Neutrophil (primary cell): Measurements from ENCODE around the gene WDTC1.
A peak's percentile ranks its signal among the peaks of the same experiment; 100 is the strongest.

Experiments used
- H3K27ac ChIP-seq: fragments of 200-600 bp; sonication (generic); 2 replicates; pipeline ENCODE4 v1.5.1; 2016; ENCODE audit warnings: mild to moderate bottlenecking, moderate library complexity
- H3K27me3 ChIP-seq: fragments of 200-600 bp; sonication (generic); 2 replicates; pipeline ENCODE4 v1.6.0; 2016; ENCODE audit warnings: mild to moderate bottlenecking
- H3K36me3 ChIP-seq: fragments of 200-600 bp; sonication (generic); 2 replicates; pipeline ENCODE4 v1.5.1; 2017
- H3K4me1 ChIP-seq, 2 experiments: fragments of 200-600 bp in 1 of 2; sonication (generic) in 1 of 2; 1 replicate in 1 of 2; 2 replicates in 1 of 2; pipeline versions ENCODE4 v1.5.1 to v1.6.1; 2013 to 2016; ENCODE audit warnings: low read depth in 1 of 2, low read length in 1 of 2, mild to moderate bottlenecking in 1 of 2, moderate library complexity in 1 of 2; ENCODE audit not compliant: control insufficient read depth in 1 of 2, insufficient read depth in 1 of 2
- H3K4me3 ChIP-seq, 2 experiments: fragments of 200-600 bp in 1 of 2; sonication (generic) in 1 of 2; 1 replicate in 1 of 2; 2 replicates in 1 of 2; pipeline ENCODE4 v1.5.1; 2013 to 2016; ENCODE audit warnings: low read depth in 1 of 2, low read length in 1 of 2, mild to moderate bottlenecking in 1 of 2, moderate library complexity in 1 of 2
- H3K9me3 ChIP-seq: fragments of 200-600 bp; sonication (generic); 2 replicates; pipeline ENCODE4 v1.5.1; 2016
- CTCF ChIP-seq: fragments of 200-600 bp; sonication (generic); IDR thresholded peaks from 2 replicates; pipeline ENCODE4 v1.5.1; 2016; ENCODE audit warnings: antibody characterized with exemption

Gene WDTC1

DNA sequence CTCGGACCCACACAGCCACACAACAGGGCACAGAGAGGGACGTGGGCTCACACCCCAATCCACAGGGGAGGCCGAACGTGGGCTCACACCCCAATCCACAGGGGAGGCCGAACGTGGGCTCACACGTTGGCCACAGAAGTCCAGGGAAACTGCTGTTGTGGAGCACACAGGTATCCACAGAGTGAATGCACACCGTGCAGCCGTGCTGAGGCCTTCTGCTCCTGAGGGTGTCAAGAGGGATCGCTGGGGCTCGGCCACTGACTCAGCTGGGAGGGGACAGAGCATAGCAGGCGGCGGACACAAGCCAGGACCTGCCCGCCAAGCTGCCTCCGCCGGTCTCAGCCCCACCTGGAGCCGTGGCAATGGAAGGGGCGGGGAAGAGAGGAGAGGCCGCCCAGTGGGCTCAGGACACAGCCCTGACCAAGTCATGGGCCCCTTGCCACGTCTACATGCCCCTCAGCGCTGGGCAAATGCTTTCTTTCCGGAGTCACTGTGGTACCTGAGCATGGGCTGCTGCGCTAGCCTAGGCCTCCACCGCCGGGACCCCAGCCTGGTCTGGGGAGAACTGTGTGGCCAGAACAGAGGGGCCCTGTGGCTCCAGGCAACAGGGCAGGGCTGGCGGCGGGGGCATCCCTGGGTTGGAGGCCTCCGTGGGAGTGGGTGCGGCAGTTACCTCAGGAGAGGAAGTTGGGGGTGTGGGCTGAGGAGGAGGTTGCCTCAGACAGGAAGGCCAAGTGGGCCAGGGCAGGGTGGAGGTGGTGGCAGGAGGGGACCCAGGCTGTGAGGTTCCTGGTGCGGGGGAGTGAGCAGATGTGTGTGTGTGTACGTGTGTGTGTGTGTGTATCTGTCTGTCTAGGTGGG lies 108.6 kb downstream of the WDTC1 start:
- Histone ChIP-seq H3K27me3 (no peaks in the 10 kb centered on the region), H3K36me3 (peaks cover 21% of the 10 kb centered on the region), H3K4me3 (peak overlapping the region; percentile 81 to 88), H3K9me3 (no peaks in the 10 kb centered on the region), H3K4me1 (peaks cover 61 to 62% of the 10 kb centered on the region in 2 experiments), H3K27ac (peak overlapping the region; percentile 99)
- TF ChIP-seq CTCF = no peak

DNA sequence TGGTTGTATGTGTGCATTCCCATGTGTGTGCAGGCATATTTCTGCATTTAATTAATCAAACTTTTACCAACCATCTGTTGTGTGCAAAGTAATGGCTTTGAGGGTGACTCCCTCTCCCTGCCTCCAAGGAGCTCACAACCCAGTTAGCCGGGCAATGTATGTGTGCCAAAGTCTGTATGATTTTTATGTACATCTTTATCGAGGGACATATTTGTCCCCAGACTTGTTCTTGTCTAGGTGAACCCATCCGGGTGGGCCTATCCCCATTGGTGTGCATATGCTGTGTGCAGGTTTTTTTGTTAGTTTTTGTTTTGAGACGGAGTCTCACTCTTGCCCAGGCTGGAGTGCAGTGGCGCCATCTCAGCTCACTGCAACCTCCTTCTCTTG lies 109.2 kb downstream of the WDTC1 start:
- H3K27ac ChIP-seq = peak overlapping the region; percentile 99
- peak overlapping the region; percentile 81 to 88 for H3K4me3 ChIP-seq
- TF ChIP-seq CTCF = no peak

GRCh38 chr1:27345272-27345671 lies 110.8 kb downstream of the WDTC1 start:
- H3K36me3 ChIP-seq = peaks cover 40% of the 10 kb centered on the region
- H3K27ac ChIP-seq = peak overlapping the region; percentile 55
- peaks cover 48 to 58% of the 10 kb centered on the region in 2 experiments for H3K4me1 ChIP-seq
- no peaks in the 10 kb centered on the region for H3K9me3 ChIP-seq
- no peaks in the 10 kb centered on the region for H3K27me3 ChIP-seq
- no peak for TF ChIP-seq CTCF
- no peak overlapping the region for H3K4me3 ChIP-seq

More for the DNA sequence above, 109.2 kb downstream of the WDTC1 start:
- H3K27me3 ChIP-seq = no peaks in the 10 kb centered on the region
- H3K4me1 ChIP-seq = peaks cover 61% of the 10 kb centered on the region in 2 experiments
- H3K36me3 ChIP-seq = peaks cover 24% of the 10 kb centered on the region
- H3K9me3 ChIP-seq = no peaks in the 10 kb centered on the region

DNA sequence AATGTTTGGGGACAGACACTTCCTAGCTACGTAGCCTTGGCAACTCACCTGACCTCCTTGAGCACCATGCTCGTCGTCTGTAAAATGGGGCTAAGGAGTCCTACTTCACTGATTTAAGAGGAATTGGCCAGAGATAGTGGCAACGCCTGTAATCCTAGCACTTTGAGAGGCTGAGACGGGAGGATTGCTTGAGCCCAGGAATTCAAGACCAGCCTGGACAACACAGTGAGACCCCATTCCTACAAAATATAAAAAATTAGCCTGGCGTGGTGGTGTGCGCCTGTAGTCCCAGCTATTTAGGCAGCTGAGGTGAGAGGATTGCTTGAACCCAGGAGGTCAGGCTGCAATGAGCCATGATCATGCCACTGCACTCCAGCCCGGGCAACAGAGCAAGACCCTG lies 111.9 kb downstream of the WDTC1 start:
- peaks cover 40 to 49% of the 10 kb centered on the region in 2 experiments for H3K4me1 ChIP-seq
- H3K36me3 ChIP-seq = peaks cover 50% of the 10 kb centered on the region
- H3K4me3 ChIP-seq = no peak overlapping the region
- no peaks in the 10 kb centered on the region for H3K9me3 ChIP-seq
- peak overlapping the region; percentile 23 for H3K27ac ChIP-seq
- no peaks in the 10 kb centered on the region for H3K27me3 ChIP-seq
- TF ChIP-seq CTCF = no peak

DNA sequence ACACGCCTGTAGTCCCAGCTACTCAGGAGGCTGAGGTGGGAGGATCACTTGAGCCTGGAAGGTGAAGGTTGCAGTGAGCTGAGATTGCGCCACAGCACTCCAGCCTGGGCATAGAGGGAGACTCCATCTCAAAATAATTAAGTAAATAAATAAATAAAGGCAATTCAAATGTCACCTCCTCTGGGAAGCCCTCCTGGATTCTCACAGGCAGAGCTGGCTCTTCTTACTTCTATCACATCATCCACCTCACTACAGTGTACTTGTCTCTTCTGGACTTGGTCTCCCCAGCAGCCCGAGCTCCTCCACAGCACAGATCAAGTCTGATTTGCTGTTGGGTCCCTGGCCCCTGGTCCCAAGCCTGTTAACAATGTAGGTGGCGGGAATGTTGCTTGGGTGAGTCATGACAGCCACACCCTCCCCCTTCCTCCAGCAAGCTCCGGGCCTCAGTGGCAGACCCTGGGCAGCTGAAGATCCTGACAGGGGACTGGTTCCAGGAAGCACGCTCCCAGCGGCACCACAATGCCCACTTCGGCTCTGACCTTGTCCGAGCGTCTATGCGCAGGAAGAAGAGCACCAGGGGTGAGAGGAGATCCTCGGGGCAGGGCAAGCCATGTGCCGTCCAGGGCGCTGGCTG lies 112.7 kb downstream of the WDTC1 start:
- no peaks in the 10 kb centered on the region for H3K9me3 ChIP-seq
- peak overlapping the region; percentile 18 for H3K27ac ChIP-seq
- no peak for TF ChIP-seq CTCF
- H3K36me3 ChIP-seq = peaks cover 57% of the 10 kb centered on the region
- H3K4me3 ChIP-seq = no peak overlapping the region
- H3K27me3 ChIP-seq = no peaks in the 10 kb centered on the region
- peaks cover 34 to 44% of the 10 kb centered on the region in 2 experiments for H3K4me1 ChIP-seq
